ENCODE results near the gene AK1.
A peak's percentile ranks its signal among the peaks of the same experiment; 100 is the strongest.

Gene AK1

GRCh38 chr9:127877566-127877998, at the start of gene AK1:
AK1 (minus strand) TSS chr9:127877675; CDS start chr9:127874617, 3,058 bp downstream.
- DNase-seq = no peak

- DNase-seq = no peak
These were observed 49.4 kb upstream of the AK1 start for GRCh38 chr9:127926906-127927200.

GRCh38 chr9:127925959-127926905, 48.8 kb upstream of the AK1 start:
- no peak for DNase-seq

GRCh38 chr9:127924736-127925444, 47.4 kb upstream of the AK1 start:
- no peak for DNase-seq

DNA sequence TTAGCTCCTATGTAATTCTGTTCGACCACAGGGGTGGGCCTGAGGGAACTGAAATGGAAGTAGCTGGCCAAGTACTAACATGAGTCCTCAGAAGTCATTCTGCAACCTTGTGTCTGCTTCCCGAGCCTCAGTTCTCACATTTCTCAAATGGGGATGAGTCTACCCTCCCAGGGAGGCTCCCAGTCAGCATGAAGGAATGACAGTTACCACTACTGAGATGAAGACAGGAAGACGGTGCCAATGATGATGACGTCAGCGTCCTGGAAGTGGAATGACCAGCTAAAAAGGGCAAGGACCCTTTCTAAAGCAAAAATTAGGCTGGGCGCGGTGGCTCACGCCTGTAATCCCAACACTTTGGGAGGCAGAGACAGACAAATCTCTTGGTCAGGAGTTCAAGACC, 46.3 kb upstream of the AK1 start:
- DNase-seq = no peak

DNA sequence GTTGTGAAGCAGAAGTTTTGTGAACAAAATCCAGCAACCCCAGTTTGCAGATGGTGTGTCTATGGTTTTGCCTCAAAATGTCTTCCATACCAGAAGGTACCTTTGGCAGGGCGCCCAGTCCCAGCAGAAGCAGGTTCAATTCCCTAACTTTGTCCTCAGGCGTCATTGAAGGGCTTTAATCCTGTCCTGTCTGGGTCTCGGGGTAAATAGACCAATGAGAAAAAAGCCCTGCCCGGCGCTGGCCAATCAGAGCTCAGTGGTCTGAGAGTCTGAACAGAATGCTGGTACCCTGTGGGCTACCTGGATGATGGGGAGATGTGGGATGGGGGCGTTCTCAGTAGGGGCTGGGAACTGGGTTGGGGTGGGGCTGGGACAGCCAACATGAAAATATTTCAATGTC, 45.6 kb upstream of the AK1 start:
- DNase-seq = no peak

GRCh38 chr9:127921557-127922120, 44.2 kb upstream of the AK1 start:
- DNase-seq = peak; percentile 82

- no peak for DNase-seq
These were observed 43.3 kb upstream of the AK1 start for GRCh38 chr9:127920794-127921193.

DNA sequence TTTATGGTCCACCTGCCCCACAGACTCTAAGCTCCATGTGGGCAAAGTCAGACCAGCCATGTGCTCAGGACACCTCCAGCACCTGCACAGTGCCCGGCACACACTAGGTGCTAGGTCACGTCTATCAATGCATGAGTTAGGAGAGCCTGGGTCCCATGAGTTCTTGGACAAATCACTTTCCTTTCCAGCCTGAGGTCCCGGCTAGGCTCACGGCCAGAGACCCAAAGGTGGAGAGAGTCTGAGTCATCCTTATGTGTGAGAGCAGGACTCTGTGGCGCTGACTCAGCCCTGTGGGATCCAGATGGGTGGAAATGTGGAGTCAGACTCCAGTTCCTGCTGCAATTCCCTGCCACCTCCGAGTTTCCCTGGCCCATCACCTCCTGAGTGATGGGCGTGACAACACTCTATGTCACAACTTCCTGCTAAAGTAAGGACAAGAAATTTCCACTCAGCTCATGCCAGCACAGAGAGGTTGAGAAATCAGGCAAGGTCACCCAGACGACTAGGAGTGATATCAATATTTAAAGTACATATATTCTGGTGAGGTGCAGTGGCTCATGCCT, 41.9 kb upstream of the AK1 start:
- DNase-seq = no peak

GRCh38 chr9:127918183-127919107, 41.0 kb upstream of the AK1 start:
- DNase-seq = no peak

GRCh38 chr9:127917603-127918002, 40.1 kb upstream of the AK1 start:
- no peak for DNase-seq

DNA sequence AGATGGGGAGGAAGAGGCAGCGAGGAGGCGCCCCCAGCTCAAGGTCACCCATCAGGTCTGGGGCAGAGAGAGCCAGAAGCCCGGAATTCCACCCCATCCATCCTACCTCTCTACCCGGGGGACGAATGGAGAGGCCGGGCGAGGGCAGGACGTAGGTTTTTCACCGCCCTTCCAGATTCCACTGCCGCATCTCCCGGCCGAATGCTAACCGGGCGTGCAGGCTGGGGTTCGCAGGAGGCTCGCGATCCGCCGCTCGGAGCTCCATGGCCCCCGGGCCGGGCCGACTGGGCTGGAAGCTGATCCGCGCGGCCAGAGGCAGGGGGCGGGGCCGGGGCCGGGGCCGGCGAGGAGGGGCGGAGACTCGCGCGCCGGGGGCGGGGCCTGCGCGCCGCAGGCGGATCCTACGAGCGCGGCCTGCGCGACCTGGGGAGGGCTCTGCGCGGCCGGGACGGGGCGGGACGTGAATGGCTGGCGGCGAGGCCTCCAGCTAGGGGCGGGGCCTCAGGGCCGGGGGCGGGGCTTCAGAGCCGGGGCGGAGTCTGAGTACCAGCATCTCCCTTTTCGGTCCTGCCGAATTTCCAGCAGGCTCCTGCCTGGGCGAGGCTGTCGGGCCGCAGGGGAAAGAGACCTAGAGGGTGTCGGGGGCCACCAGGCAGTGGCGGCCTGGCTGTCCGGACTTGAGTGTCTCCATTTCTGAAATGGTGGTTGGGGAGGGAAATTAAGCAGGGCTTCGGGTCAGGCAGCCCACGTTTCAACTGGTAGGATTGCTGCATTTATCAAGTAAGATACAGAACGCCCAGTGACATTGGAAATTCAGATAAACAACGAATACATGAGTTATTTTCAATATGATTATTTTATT, 39.5 kb upstream of the AK1 start, which contains the start of gene ST6GALNAC4:
ST6GALNAC4 (minus strand) TSS at position 322 of the 862 bp plus-strand sequence. CDS start 622 bp downstream, outside the sequence.
- DNase-seq = peak; percentile 95

- DNase-seq = peak; percentile 67
These were observed 38.6 kb upstream of the AK1 start for GRCh38 chr9:127915801-127916719.

- DNase-seq = no peak
These were observed 37.9 kb upstream of the AK1 start for GRCh38 chr9:127915325-127915752.

DNA sequence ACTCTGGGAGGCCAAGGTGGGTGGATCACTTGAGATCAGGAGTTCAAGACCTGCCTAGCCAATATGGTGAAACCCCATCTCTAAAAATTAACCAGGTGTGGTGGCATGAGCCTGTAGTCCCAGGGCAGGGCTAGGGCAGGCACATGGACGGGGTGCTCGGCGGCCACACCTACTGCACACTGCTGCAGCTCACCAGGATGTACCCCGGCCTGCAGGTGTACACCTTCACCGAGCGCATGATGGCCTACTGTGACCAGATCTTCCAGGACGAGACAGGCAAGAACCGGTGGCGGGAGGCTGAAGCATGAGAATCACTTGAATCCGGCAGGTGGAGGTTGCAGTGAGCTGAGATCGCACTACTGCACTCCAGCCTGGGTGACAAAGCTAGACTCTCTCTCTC, 36.2 kb upstream of the AK1 start:
- DNase-seq = no peak

DNA sequence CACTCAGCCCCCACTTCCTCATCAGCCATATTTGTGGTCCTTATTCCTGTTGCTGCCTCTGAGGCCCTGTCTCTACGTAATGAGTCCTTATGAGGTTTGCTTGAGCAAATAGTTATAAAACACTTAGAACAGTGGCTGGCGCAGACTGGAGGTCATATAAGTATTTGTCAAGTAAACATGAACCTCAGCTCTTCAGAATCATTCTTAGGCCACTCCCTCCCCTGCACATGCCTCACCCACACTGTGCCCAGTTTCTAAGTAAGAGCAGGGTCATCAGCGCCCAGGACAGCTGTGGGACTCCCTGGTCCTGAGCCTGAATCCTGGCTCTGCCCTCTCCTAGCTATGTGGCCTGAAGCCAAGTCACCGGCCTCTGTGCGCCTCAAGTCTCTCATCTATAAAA, 35.4 kb upstream of the AK1 start:
- no peak for DNase-seq

DNA sequence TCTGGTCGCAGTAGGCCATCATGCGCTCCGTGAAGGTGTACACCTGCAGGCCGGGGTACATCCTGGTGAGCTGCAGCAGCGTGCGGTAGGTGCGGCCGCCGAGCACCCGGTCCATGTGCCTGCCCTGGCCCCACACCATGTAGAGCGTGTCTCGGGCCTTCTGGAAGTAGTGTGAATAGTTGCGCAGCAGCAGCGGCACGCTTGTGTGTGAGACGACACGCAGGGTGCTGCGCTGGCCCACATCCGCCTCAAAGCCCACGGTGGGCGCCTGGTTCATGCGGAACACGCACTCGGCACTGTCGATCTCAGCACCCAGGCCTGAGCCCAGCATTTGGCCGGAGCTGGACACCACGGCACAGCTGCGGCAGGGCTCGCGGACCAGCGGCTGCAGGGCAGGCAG, 34.8 kb upstream of the AK1 start:
- DNase-seq = no peak

DNA sequence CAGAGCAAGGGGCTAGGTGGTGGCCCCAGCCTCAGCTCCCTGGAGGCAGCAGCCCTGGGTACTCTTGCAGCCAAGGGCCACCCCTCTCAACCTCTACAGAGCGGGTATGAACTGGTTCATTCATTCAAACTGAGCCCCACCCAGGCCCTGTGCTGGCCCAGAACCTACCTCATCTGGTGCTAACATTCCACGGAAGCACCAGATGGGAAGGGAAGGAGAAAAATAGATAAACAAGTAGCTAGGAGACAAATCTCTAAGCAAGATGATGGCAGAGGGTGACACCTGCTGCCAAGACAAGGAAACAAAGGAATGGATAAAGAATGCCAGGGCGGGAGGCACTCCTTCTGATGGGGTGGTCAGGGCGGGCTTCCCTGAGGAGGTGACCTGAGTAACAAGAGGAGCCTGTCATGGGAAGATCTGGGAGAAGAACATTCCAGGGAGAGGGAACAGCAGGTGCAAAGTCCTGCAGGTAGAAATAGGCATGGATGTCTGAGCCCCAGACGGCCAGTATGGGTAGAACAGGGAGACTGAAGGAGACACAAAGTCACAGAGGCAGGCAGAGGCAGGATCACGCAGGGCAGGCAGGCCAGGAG, 33.2 kb upstream of the AK1 start:
- no peak for DNase-seq

GRCh38 chr9:127909839-127910273, 32.4 kb upstream of the AK1 start:
- DNase-seq = no peak

DNA sequence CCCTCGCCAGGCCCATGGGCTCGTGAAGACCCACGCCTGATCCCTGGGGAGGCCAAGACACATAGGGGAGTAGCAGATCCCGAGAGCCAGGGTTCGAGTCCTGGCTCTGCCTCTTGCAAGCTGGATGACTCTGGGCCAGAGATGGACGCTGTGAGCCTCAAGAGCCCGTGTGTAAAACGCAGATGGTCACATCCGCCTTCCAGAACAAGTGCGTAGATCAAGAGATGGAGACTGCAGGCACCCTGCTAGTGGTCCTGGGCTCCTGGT, 31.1 kb upstream of the AK1 start:
- DNase-seq = no peak

Data from CD4-positive, alpha-beta T cell treated with Interleukin-17A for 1 hour (primary cell).